ENCODE measurements around the gene COL5A1.

COL5A1 gene

DNA sequence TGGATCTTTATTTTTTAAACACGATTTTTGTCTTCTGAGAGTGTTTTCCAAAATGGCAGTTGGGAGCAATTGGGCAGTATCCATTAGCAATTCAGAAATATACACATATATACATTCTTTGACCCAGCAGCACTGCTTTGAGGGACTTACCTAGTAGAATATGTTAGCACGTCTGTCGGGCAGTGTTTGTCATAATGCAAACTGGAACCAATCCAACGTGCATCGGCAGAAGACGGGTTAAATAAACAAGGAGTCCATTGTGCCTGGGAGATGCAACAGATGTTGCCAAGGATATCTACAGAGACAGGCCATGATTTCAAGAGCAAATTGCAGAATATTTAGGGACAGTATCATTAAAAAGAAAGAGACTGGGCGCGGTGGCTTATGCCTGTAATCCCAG lies 107.0 kb downstream of the COL5A1 start:
- DNase-seq = peak; percentile 25

DNA sequence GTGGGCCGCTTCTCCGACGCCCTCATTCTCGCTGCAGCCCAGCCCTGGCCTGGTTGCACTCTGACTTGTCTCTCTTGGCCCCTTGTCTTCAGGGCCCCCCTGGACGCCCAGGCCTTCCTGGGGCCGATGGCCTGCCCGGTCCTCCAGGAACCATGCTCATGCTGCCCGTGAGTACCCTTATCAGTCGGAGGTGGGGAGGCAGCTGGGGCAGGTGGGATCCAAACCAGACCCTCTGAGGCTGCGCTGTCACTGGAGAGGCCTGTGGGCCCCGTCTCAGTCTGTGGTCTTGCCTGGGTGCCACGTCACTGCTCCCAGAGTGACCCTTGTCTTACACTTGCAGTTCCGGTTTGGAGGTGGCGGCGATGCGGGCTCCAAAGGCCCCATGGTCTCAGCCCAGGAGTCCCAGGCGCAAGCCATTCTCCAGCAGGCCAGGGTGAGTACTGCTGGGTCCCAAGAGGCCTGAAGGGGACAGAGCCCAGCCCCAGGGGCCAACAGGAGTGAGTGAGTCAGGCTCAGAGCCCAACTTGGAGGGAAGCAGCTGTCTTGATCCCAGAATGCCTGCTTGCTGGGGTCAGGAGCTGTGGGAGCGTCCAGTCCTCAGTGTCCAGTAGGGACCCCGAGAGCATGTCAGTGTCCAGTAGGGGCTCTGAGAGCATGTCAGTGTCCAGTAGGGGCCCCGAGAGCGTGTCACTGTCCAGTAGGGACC lies 109.0 kb downstream of the COL5A1 start:
- DNase-seq = no peak

DNA sequence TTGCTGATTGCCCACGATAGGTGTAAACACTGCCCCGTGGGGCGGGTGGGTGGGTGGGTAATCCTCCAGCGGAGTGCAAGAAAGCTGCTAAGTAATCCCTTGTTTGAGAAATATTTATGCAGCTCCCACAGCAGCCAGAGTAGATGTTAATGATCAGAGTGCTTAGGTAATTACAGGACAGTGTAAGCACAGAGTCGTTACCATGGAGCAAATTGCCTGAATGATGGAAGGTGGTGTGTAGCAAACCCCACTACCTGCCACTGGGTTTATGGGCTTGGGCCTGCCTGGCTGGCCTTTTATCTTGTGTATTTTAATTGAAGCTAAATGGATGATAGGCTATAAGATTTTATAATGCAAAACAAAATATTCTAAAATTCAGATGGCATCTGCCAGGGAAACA lies 110.0 kb downstream of the COL5A1 start:
- DNase-seq = peak; percentile 63

DNA sequence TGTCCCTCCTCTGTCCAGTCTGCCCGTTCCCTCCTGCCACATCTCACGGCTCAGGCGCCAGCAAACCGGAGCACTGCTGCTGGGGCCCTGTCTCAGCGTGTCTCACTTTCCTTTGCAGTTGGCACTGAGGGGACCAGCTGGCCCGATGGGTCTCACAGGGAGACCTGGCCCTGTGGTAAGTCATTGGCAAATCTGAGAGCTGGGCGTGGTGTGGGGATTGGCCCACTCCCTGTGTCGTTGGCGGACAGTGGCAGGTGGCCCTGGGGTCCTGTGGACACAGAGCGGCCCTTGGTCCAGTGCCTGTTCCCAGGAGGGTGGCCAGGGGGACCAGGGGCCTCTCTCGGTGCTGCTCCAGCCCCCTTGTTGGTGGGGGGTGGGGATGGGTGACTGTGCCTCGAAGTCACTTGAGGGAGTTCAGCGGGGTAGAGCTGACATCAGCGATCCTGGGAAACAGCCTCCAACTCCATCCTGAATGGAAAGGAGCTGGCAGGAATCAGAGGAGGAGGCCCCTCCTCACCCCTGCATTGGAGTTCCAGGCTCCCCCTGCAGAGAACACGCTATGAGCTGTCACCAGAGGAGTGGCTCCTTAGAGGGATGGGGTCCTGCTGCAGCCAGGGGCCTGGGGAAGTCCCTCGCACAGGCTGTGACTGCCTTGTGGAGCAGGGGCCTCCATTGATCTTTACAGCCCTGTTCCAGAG lies 111.0 kb downstream of the COL5A1 start:
- DNase-seq = no peak

DNA sequence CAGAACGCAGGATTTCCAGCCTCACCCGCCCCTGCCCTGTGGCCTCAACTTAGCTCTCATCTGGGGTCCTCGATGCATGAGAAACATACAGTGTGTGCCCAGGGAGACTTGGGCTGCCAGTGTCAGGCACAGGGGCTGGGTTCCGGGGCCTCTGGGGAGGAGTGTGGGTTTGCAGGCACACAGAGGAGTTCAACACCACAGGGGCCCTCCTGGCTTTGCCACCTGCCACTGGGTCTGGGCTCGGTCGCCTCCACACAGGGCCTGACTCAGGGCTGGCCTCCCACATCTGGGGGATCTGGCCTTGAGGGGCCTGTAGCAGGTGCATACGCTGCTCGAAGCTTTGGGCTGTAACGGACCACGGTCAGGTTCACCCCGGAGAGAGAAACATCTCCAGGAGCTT lies 111.6 kb downstream of the COL5A1 start:
- DNase-seq = no peak

DNA sequence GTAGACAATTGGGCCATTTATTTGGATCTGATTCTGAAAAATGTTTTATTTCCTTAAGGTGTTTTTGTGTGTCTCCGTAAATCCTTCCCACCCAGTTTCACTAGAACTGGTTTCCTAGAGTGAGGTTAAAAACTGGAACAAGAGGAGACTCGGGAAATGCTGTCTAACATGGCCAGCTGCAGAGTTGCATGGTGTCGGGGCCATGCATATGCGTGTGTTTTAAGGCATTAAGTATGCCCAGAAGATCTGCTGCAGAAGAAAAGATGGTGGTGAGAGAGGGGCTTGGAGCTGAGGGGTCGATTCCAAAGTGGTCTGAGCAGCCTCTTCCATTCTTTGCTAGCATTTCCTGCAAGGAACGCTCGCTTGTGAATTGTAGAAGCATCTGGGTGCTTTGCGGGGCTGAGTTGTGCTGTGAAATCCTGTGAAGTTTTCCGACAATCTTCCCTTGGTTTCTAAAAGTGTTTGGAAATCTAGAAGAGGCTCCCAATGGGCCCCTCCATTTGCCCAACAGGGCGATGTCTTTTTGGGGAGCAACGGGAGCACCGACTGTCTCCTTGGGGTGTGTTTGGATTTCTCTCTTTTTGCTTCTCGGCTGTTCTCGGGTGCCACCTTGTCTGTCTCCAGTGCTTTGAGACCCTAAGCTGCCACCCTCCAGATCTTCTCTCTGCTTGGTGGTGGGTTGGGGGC lies 113.8 kb downstream of the COL5A1 start:
- DNase-seq = no peak

DNA sequence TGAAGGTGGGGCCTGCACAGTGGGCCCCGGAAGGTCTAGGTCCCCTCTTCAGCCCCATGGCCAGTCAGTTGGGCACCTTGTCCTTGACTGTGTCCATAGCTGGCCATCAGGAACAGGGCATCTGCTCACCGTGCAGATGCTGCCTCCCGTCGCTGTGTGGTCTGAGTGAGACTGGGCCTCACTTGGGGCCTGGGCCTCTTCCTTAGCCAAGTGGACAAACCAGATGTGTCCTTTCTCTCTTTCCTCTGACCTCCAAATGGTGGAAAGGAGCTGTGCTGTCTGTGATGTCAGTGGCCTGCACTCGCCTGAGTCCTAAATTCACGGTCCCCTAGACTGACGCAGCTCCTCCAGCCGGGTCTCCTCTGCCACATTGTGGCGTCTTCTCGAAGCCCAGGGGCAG lies 114.5 kb downstream of the COL5A1 start:
- no peak for DNase-seq

DNA sequence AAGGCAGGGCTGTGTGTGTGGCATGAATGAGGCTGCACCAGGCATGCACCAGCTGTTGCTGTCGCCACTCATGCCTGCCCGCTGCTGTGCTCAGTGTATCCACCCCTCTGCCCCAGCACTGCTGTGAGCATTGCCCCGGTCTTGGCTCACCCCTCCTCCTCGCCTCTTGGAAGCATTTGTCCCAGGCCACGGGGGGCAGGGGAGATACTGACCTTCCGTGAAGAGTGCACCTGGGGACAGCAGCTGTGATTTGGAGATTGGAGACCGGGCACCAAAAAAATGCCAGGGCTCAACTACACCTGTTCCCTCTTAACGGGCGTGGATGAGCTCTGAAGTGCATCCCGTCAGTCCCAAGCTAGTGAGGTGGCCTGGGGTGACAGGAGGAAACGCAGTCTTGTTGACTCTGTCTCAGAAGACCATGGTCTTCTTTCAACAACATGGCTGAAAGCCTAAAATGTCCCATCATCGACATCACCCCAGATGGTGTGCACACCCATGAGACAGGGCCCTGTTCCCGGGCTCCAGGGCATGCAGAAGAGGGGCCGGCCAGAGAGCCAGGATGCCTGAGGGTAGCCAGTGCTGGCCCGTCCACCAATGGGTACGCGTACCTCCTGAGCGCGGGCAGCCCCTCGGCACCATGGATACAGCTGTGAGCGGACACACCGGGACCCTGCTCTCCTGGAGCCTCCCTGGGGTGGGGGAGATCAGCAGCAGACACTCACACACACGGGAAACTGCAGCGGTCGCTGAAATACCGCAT lies 115.8 kb downstream of the COL5A1 start:
- DNase-seq = no peak

DNA sequence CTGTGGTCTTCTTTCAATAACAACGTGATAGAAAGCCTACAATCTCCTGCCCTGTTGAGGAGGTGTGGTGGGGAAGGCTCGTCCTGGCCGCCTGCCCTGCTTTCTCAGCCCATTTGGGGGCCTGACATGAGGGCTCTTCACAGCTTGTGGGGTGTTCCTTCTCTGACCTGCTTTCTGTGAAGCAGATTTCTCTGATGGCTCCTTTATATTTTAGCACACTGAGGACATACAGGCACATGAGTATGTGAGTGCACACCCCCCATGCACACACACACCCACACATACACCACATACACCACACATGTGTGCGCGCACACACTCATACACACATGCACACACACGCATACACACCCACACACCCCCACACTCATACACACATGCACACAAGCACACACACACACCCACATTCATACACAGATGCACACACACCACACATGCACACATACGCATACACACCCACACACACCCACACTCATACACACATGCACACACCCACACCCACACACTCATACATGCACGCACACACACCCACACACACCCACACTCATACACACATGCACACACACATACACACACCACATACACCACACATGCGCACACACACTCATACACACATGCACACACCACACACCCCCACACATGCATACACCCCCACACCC lies 117.5 kb downstream of the COL5A1 start:
- DNase-seq = no peak

DNA sequence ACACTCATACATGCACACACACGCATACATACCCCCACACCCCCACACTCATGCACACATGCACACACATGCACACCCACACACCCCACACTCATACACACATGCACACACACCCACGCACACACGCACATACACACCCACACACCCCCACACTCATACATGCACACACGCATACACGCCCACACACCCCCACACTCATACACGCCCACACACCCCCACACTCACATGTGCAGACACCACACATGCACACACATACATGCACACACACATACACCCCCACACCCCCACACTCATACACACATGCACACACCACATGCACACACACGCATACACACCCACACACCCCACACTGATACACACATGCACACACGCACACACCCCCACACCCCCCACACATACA lies 118.3 kb downstream of the COL5A1 start:
- DNase-seq = no peak

DNA sequence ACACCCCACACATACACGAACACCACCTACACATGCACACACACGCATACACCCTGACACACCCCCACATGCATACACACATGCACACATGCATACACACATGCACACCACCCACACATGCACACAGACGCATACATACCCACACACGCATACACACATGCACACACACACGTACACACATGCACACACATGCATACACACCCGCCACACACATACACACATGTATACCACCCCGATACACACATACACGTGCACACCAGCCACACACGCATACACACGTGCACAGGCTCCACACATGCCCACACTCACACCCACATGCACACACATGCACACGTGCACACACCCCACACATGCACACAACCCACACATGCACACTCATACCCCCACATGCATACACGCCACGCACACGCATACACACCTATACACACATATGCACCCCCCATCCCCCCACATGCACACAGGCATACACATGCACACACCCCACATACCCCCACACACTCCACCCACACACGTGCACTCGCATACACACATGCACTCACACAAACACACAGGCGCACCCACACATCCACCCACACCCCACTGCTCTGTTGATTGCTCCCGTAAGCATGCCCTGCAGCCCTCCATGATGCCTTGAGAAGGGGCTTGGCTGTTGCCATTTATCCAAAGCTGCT lies 119.3 kb downstream of the COL5A1 start:
- DNase-seq = no peak

DNA sequence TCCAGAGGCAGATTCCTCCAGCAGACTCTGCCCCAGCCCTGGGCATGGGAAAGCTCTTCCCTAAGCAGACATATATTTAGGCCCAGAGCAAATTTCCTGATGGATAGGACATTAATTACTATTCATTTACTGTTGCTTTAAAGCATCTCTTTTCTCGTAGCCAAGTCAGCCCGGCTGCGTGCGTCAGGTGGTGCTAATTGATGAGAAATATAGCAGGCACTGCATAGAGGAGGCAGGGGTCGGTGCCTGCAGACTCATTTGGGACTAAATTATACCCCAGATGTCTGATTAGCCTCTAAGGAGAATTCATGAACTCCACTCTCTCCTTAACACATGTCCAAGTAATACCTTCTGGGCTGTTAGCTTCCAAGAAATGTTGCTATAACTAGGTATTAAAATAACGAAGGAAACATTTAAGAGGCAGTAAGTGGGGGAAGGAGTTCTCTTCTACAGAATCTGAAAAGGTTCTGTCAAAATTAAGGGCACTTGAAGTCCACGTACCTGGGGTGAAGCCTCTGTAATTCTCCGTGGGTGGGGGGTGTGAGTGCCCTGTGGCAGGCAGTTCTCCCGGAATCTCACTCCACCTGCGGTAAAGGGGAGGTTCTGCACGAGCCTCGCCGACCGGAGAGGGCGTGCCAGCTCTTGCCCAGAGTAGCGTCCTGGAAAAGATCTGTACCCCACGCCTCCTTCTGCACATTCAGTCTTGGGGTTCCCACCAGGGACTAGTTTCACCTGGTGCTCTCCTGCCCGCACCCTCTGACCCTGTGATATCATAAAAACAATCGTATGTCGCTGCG lies 123.1 kb downstream of the COL5A1 start:
- DNase-seq = no peak

DNA sequence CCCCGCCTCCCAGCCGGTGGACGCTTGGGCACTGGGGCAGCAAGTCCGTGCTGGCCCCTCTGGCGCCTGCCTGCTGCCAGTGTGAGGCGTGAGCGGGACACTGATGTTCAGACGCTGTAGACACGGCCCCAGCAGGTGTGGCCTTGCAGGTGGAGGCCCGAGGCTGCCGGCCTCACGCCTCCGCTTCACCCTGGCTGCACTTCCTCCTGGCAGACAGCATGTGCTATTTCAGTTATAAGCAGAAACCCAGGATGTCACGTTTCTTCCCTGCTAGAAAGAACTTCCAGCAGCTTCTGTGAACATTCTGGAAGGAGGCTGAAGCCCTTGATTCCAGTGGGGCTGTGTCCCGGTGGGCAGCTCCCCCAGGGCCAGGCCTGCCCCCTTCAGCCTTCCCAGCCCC lies 124.2 kb downstream of the COL5A1 start:
- DNase-seq = no peak

DNA sequence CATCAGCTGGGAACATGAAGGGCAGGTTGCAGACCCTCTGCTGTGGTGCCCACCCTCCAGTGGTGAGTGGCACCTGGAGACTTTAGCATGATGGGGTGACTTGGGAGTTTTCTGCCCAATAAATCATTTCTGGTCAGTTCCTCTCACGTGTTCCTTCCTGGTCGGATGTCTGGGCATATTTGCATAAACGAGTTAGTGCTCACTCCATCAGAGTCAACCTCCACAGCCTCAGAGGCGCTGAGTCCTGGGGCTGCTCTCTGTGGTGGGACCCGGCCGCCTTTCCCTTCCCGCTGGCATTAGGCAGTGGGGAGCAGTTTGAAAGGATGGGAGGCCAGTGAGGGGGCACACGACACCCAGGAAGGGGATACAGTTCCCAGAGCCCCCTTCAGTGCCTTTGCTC lies 125.0 kb downstream of the COL5A1 start:
- no peak for DNase-seq

DNA sequence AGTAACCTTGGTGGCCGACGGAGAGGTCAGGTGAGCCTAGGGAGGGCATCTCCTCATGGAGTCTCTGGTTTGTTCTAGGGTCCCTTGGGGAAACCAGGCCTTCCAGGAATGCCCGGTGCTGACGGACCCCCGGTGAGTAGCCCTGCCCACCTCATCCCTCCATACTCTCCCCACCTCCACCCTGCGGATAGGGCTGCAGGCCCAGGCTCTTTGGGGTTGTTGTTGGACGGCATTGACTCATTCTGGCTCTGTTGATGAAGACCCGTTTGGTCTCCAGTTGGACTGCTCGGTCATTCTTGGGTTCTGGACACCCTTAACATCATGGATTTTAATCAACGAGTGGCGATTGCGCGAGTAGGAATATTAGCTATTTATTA lies 126.7 kb downstream of the COL5A1 start:
- DNase-seq = no peak

DNA sequence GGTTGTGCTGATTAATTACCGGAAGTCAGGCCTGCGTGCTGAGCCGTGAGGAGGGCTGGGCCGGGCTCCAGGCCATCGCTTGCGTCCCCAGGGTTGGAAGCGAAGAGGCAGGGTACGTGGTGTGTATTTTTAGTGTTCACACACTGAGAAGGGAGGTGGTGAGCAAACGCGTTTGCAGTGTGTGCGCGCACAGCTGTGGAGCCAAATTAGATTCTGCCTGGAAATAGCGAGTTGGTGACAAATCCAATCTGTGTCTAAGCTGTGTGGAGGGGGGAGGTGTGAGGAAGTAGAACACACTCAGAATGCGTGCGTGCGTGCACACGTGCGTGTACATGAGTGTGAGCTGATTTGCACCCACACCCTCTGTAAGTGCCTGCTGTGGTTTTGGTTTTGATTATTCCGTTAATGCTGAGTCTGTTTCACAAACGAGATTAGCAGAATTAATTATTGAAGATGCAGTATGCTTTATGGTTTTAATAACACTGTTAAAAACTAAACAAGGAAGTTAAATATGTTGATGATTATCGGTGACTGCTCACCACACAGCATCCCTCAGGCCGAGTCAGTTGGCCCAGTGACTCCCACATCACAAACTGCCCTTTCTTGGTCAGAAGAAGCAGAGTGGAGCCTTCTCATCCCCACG lies 127.2 kb downstream of the COL5A1 start:
- no peak for DNase-seq

DNA sequence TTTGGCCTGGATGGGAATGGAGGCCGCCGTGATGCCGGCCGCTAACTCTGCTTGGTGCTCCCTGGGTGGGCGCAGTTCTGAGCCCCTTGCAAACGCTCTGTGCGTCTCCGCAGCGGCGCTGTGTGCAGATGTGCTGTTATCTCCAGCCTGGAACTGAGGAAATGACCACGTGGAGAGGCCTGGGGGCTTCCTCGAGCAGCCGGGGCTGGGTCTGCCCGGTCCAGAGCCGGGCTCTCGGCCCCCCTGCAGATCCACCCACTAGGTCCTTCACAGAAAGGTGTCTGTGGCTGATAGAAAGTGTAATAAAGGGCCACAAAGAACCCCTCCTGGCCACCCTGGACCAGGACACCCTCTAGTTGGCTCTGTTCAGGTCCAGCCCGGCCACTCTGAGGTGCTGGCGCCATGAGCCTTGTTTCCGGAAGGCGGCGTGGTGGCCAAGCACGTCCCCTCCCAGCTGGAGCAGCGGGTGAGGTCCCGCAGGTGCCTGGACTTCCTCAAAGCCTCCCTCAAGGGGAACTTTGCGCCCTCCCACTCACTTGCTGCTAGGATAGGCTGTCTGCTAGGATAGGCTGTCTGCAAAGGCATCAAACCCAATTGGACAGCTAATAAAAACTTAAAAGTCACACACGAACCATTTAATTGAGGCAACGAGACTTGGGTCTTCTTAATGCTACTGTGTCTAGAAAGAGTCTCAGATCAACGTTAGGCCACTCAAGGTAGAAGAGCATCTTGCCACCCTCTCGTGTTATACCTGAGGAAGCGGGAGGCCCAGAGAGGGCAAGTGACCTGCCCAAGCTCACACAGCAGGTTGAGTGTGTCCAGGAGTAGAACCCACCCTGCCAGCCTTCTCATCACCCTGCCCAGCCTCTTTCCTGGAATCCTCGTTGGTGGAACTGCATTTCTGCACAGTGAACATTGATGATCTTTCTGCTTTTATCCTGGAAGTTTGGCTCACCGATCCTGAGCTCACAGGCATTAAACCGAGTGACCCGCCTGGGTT lies 129.7 kb downstream of the COL5A1 start:
- no peak for DNase-seq

DNA sequence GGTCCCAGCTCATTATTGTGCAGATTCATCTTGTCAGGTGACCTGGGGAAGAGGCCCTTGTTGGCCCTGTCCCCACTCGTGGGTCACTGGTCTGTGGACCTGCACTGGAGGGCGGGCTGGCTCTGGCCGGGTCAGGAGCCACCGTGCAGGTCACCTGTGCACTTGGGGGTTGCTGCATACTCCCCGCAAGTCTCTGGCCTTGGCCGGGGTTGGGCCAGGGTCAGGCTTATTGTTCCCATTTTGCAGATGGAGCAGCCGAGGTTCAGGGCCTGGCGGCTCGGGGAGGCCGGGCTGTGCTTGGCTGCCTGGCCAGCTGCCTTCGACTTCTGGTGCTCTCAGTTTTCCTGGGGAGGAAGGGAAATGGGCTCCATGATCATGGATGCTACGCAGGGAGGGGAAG lies 130.7 kb downstream of the COL5A1 start:
- DNase-seq = no peak

DNA sequence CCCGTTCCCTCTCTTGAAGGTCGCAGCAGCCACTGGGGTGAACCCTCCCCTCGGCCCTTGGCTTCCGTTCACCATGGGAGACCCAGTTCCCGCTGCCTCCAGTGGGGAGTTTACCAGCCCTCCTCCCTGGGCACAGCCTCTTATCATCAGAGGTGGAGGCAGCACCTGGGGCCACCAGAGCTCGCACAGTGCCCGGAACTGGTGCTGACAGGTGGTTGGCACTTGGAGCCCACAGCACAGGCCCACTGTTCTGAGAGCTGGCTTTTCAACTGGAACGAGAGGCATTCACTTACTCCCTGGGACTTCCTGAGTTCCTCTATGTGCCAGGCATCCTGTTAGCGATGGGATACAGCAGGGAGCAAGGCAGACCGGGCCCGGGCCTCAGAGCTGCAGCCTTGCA lies 132.2 kb downstream of the COL5A1 start:
- DNase-seq = no peak

DNA sequence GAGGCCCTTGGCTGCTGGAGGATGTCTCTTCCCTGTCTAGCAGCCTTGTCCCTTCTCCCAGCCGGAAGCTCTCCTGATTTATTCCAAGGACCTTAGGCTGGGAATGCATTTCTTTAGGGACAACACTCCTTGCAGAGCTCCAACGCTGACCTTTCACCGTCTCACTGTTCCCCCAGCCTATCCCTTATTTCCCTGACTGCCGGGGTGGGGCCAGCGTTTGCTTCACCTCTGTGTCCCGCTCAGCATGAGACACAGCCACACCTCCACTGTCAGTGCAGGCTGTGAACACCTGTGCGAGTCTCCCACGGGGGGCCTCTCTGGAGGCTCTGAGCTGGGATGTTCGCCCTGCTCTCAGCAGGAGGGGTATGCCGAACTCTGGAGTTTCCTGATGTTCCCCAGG lies 132.8 kb downstream of the COL5A1 start:
- no peak for DNase-seq
